Cardiac ventricle fibroblast (primary cell): ENCODE data around the gene WDR38. TPM values are rescaled to one million over a fixed set of nuclear protein-coding genes. Genes with fewer than 3 reads are reported as not detected.

Experiments used
- total RNA-seq: library from RNA; depleted of rRNA; stranded (reverse); fragments of >200 nt; gene quantifications from 2 replicates; pipeline ENCODE4 v1.2.3, GENCODE V29; 2015

WDR38 gene, protein sequence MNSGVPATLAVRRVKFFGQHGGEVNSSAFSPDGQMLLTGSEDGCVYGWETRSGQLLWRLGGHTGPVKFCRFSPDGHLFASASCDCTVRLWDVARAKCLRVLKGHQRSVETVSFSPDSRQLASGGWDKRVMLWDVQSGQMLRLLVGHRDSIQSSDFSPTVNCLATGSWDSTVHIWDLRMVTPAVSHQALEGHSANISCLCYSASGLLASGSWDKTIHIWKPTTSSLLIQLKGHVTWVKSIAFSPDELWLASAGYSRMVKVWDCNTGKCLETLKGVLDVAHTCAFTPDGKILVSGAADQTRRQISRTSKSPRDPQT
- total RNA-seq: not detected in 2 replicates

DNA sequence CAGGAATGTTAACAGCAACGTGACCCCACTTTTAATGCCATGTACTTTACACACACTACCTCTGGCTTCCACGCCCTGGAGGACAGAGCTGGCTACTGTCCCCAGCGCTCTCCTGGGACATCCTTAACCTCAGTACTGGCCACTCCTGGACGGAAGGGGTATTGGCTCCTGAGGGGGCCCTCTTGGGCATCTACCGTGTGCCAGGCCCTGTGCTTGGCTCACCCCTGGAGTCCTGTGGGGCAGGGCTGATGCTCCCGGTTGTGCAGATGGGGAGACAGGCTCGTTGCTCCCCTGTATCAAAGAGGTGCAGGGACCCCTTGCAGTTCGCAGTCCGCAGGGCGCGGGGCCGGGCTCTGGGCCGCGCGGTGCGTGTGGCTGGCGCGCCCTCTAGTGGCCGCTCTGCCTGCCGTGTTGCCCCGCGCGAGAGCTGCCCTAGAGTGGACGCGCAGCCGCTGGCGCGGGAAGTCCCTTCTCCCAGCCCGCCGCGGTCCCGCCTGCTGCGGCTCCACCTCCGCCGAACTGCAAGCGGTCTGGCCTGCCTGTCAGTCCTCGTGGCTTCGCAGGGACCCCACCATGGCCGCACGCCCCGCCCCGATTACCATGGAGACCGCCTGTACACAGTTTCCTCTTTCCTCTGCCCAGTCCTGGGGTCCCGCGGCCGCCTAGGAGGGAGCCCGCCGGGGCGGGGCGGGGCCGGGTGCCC lies at the start of gene WDR38:
Gene WDR38, plus strand, starts transcription at position 632 of the 703 bp plus-strand sequence. CDS start 72 bp downstream, outside the sequence.

DNA sequence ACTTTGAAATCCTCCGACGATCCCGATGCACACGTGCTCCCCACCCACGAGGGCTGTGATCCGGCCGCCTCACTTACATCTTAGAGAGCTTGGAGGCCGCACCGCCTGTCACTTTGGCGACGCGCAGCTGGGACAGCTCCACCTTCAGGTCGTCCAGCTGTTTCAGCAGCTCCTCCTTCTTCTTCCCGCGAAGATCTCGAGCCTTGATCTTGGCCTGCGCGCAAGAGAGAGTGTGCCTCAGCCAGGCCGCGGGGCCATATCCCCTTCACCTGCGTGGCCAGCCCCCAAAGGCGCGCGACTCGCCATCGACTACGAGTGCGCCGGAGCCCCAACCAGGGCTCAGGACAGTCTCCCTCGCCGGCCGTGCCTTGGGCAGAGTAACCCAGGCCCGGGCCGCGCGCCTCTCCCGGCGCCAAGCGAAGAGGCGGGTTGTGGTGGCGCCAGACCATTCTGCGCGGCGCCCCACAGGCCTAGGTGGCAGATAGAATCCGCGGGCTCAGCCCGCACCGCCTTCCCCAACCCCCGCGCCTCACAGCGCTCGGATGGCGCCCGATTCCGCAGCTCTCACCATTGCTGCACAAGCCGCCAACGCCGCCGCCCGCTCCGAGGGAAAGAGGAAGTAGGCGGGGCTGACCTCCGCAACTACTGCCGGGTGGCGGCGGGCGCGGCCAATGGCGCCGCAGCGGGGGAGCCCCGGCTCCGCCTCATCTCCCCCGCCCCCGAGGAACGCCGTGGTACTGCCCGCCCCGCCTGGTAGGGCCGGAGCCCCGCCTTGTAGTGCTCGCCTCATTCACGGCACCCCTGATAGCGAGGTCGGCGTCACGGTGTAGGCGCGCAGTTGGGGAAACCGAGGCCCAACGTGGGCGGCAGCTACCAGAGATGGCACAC lies 8.3 kb downstream of the WDR38 start, which contains the start of the genes ARPC5L and RPL35:
Gene ARPC5L, plus strand, starts transcription at position 789 of the 888 bp plus-strand sequence. CDS start 7,161 bp downstream, outside the sequence.
Gene RPL35, minus strand, starts transcription at position 616 of the 888 bp plus-strand sequence. Its CDS starts 45 bp downstream, at position 571.

Other genes with a start within 250 kb of the WDR38 start
- 0.50 and 2.8 TPM in 2 replicates for gene NR6A1, start 82.1 kb upstream of the WDR38 start, total RNA-seq
- 1.5 and 1.6 TPM in 2 replicates for gene OLFML2A, start 76.3 kb upstream of the WDR38 start, total RNA-seq
- 1,681 and 2,081 TPM in 2 replicates for gene RPL35, start 8.5 kb downstream of the WDR38 start, total RNA-seq
- 15.9 and 18.6 TPM in 2 replicates for gene ARPC5L, start 8.7 kb downstream of the WDR38 start, total RNA-seq
- gene GOLGA1, start 87.6 kb downstream of the WDR38 start, total RNA-seq: 12.4 and 17.3 TPM in 2 replicates